Rectal smooth muscle tissue (tissue), 1 donor: Measurements from ENCODE around the gene PPP1R9A.

ENCODE experiments used
- H3K27ac ChIP-seq: one replicate; pipeline ENCODE4 v1.7.0; 2013; ENCODE audit warnings: low read depth, low read length, inconsistent platforms
- H3K27me3 ChIP-seq: one replicate; pipeline ENCODE4 v1.7.0; 2013; ENCODE audit warnings: low read length; ENCODE audit not compliant: control insufficient read depth, insufficient read depth
- H3K36me3 ChIP-seq: one replicate; pipeline ENCODE4 v1.7.0; 2013; ENCODE audit warnings: low read length; ENCODE audit not compliant: control insufficient read depth, insufficient read depth
- H3K4me1 ChIP-seq: one replicate; pipeline ENCODE4 v1.7.0; 2013; ENCODE audit warnings: low read length; ENCODE audit not compliant: control insufficient read depth, insufficient read depth
- H3K4me3 ChIP-seq: one replicate; pipeline ENCODE4 v1.7.0; 2013; ENCODE audit warnings: low read length
- H3K9ac ChIP-seq: one replicate; pipeline ENCODE4 v1.7.0; 2013; ENCODE audit warnings: low read length

Gene PPP1R9A

GRCh38 chr7:94969434-94970084 lies 62.2 kb downstream of the PPP1R9A start:
- no peaks in the 10 kb centered on the region for H3K27me3 ChIP-seq
- peaks cover 20% of the 10 kb centered on the region for H3K4me1 ChIP-seq
- no peak overlapping the region for H3K4me3 ChIP-seq
- H3K9ac ChIP-seq, result no peak overlapping the region
- H3K36me3 ChIP-seq, result no peaks in the 10 kb centered on the region
- no peak overlapping the region for H3K27ac ChIP-seq

- H3K4me3 ChIP-seq, result no peak overlapping the region
- H3K9ac ChIP-seq, result no peak overlapping the region
- H3K4me1 ChIP-seq, result peaks cover 20% of the 10 kb centered on the region
- H3K36me3 ChIP-seq, result no peaks in the 10 kb centered on the region
- no peak overlapping the region for H3K27ac ChIP-seq
- H3K27me3 ChIP-seq, result no peaks in the 10 kb centered on the region
These were observed 62.7 kb downstream of the PPP1R9A start for GRCh38 chr7:94970085-94970576.

GRCh38 chr7:94971051-94971867 lies 63.9 kb downstream of the PPP1R9A start:
- H3K9ac ChIP-seq, result no peak overlapping the region
- no peaks in the 10 kb centered on the region for H3K36me3 ChIP-seq
- no peaks in the 10 kb centered on the region for H3K27me3 ChIP-seq
- H3K4me1 ChIP-seq, result peaks cover 24% of the 10 kb centered on the region
- no peak overlapping the region for H3K4me3 ChIP-seq
- H3K27ac ChIP-seq, result no peak overlapping the region

- H3K27ac ChIP-seq, result no peak overlapping the region
- H3K27me3 ChIP-seq, result no peaks in the 10 kb centered on the region
- no peaks in the 10 kb centered on the region for H3K36me3 ChIP-seq
- no peak overlapping the region for H3K4me3 ChIP-seq
- H3K4me1 ChIP-seq, result peaks cover 24% of the 10 kb centered on the region
- H3K9ac ChIP-seq, result no peak overlapping the region
These were observed 64.9 kb downstream of the PPP1R9A start for GRCh38 chr7:94972296-94972695.

- peaks cover 28% of the 10 kb centered on the region for H3K4me1 ChIP-seq
- no peaks in the 10 kb centered on the region for H3K36me3 ChIP-seq
- H3K27me3 ChIP-seq, result no peaks in the 10 kb centered on the region
- H3K4me3 ChIP-seq, result no peak overlapping the region
- no peak overlapping the region for H3K9ac ChIP-seq
- H3K27ac ChIP-seq, result no peak overlapping the region
These were observed 66.5 kb downstream of the PPP1R9A start for GRCh38 chr7:94973844-94974243.

GRCh38 chr7:94974423-94974822 lies 67.0 kb downstream of the PPP1R9A start:
- no peaks in the 10 kb centered on the region for H3K27me3 ChIP-seq
- no peak overlapping the region for H3K27ac ChIP-seq
- no peak overlapping the region for H3K9ac ChIP-seq
- peaks cover 28% of the 10 kb centered on the region for H3K4me1 ChIP-seq
- H3K36me3 ChIP-seq, result no peaks in the 10 kb centered on the region
- no peak overlapping the region for H3K4me3 ChIP-seq

- Histone ChIP-seq H3K9ac (no peak overlapping the region), H3K36me3 (no peaks in the 10 kb centered on the region), H3K27ac (no peak overlapping the region), H3K4me1 (peaks cover 28% of the 10 kb centered on the region), H3K4me3 (no peak overlapping the region), H3K27me3 (no peaks in the 10 kb centered on the region)
These were observed 67.9 kb downstream of the PPP1R9A start for GRCh38 chr7:94975336-94975735.

- H3K27me3 ChIP-seq, result no peaks in the 10 kb centered on the region
- no peak overlapping the region for H3K9ac ChIP-seq
- no peak overlapping the region for H3K4me3 ChIP-seq
- peaks cover 6% of the 10 kb centered on the region for H3K4me1 ChIP-seq
- H3K27ac ChIP-seq, result no peak overlapping the region
- H3K36me3 ChIP-seq, result no peaks in the 10 kb centered on the region
These were observed 73.2 kb downstream of the PPP1R9A start for GRCh38 chr7:94980418-94981142.

- peaks cover 8% of the 10 kb centered on the region for H3K4me1 ChIP-seq
- H3K4me3 ChIP-seq, result no peak overlapping the region
- H3K9ac ChIP-seq, result no peak overlapping the region
- no peaks in the 10 kb centered on the region for H3K36me3 ChIP-seq
- no peak overlapping the region for H3K27ac ChIP-seq
- H3K27me3 ChIP-seq, result no peaks in the 10 kb centered on the region
These were observed 88.5 kb downstream of the PPP1R9A start for GRCh38 chr7:94995921-94996320.

GRCh38 chr7:94996369-94996768 lies 89.0 kb downstream of the PPP1R9A start:
- Histone ChIP-seq H3K4me3 (no peak overlapping the region), H3K27ac (no peak overlapping the region), H3K27me3 (no peaks in the 10 kb centered on the region), H3K9ac (no peak overlapping the region), H3K36me3 (no peaks in the 10 kb centered on the region), H3K4me1 (peaks cover 8% of the 10 kb centered on the region)

- Histone ChIP-seq H3K4me1 (peaks cover 8% of the 10 kb centered on the region), H3K36me3 (no peaks in the 10 kb centered on the region), H3K27ac (no peak overlapping the region), H3K27me3 (no peaks in the 10 kb centered on the region), H3K4me3 (no peak overlapping the region), H3K9ac (no peak overlapping the region)
These were observed 90.2 kb downstream of the PPP1R9A start for GRCh38 chr7:94997547-94997946.

- Histone ChIP-seq H3K4me3 (no peak overlapping the region), H3K27ac (no peak overlapping the region)
These were observed 91.1 kb downstream of the PPP1R9A start for GRCh38 chr7:94998266-94999068.

More at GRCh38 chr7:94998266-94999068, 91.1 kb downstream of the PPP1R9A start:
- Histone ChIP-seq H3K27me3 (no peaks in the 10 kb centered on the region), H3K4me1 (peaks cover 8% of the 10 kb centered on the region), H3K9ac (no peak overlapping the region), H3K36me3 (no peaks in the 10 kb centered on the region)
